Progenitor cell of endocrine pancreas (in vitro differentiated cells): ENCODE results near the gene TIMP2. TPM values are rescaled to one million over a fixed set of nuclear protein-coding genes. Genes with fewer than 3 reads are reported as not detected.
"Not testable (repeated sequence)": the region's sequence is repeated elsewhere in the genome, so short reads cannot be mapped to it uniquely, and the experiment has no call there.

Experiments
- DNase-seq: peaks from one replicate; pipeline ENCODE4 v3.0.0; 2021; ENCODE audit warnings: low spot score; ENCODE audit not compliant: unreplicated experiment
- H3K27ac Mint-ChIP-seq: 2 replicates; pipeline ENCODE4 v1.8.0; 2021; ENCODE audit warnings: mild to moderate bottlenecking, moderate library complexity, mixed read lengths
- H3K27me3 Mint-ChIP-seq: 2 replicates; pipeline ENCODE4 v1.8.0; 2021; ENCODE audit warnings: mixed read lengths
- H3K36me3 Mint-ChIP-seq: 2 replicates; pipeline ENCODE4 v1.8.0; 2022; ENCODE audit warnings: mixed read lengths; ENCODE audit not compliant: insufficient read depth
- H3K4me1 Mint-ChIP-seq: 2 replicates; pipeline ENCODE4 v1.8.0; 2021; ENCODE audit warnings: low read depth, mixed read lengths
- H3K4me3 Mint-ChIP-seq: 2 replicates; pipeline ENCODE4 v1.8.0; 2021; ENCODE audit warnings: low read depth, mild to moderate bottlenecking, moderate library complexity, mixed read lengths
- H3K9me3 Mint-ChIP-seq: 2 replicates; pipeline ENCODE4 v1.8.0; 2021; ENCODE audit warnings: low read depth, mixed read lengths
- total RNA-seq: library from RNA; stranded (reverse); gene quantifications from 2 replicates; pipeline ENCODE4 v1.2.1, GENCODE V29; 2021
- TF ChIP-seq, protein P1 (sequence below): fragments of 200-600 bp; sonication (generic); IDR thresholded peaks from one replicate; pipeline ENCODE4 v1.5.0; 2021; ENCODE audit warnings: antibody characterized with exemption, mild to moderate bottlenecking; ENCODE audit not compliant: unreplicated experiment

The TIMP2 gene
- total RNA-seq, 1 donor from 2014 or later, result 51.4 TPM

DNA sequence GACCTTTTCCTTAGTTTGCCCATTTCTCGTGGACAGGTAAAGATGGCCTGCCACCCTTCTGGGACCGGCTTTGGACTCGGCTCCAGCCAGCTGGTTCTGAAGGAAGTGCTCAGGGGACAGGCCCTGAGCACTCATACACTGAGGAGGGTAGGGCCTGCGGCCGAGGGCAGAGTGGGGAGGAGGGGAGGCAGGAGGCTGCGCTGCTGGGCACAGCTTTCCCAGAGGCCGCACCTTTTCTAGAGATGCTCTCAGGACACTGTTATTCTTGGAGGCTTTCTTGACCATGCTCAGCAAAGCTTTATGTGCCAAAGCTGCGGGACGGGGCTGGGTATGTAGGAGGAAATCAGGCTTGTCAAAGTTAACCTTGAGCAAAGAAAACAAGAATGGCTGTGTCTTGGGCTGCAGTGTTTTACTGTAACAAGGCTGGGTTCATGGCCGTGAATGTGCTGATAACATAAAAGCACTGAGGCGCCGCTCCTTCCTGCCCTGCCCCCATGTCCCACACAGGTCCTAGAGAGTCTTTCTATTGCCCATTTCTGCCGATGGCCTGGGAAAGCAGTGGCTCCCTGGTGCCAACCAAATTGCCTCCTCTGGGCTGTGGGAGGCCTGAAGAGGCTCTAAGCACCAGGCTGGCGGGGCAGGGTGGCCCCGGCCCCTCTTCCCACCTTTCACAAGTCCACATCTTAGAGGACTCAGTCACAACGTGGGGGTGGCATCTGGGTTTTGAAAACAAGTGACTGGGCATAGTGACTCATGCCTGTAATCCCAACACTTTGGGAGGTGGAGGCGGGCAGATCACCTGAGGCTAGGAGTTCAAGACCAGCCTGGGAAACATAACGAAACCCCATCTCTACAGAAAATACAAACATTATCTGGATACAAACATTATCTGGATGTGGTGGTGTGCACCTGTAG is 22.3 kb upstream of the TIMP2 start:
- no peak for DNase-seq
- Mint-ChIP-seq H3K9me3 (peaks cover 10% of the 10 kb centered on the region), H3K27ac (peak overlapping the region; percentile 59), H3K36me3 (no peaks in the 10 kb centered on the region), H3K27me3 (peaks cover 6% of the 10 kb centered on the region), H3K4me1 (peaks cover 11% of the 10 kb centered on the region), H3K4me3 (no peak overlapping the region)
- TF ChIP-seq, protein P1, sequence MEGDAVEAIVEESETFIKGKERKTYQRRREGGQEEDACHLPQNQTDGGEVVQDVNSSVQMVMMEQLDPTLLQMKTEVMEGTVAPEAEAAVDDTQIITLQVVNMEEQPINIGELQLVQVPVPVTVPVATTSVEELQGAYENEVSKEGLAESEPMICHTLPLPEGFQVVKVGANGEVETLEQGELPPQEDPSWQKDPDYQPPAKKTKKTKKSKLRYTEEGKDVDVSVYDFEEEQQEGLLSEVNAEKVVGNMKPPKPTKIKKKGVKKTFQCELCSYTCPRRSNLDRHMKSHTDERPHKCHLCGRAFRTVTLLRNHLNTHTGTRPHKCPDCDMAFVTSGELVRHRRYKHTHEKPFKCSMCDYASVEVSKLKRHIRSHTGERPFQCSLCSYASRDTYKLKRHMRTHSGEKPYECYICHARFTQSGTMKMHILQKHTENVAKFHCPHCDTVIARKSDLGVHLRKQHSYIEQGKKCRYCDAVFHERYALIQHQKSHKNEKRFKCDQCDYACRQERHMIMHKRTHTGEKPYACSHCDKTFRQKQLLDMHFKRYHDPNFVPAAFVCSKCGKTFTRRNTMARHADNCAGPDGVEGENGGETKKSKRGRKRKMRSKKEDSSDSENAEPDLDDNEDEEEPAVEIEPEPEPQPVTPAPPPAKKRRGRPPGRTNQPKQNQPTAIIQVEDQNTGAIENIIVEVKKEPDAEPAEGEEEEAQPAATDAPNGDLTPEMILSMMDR, result no peak

DNA sequence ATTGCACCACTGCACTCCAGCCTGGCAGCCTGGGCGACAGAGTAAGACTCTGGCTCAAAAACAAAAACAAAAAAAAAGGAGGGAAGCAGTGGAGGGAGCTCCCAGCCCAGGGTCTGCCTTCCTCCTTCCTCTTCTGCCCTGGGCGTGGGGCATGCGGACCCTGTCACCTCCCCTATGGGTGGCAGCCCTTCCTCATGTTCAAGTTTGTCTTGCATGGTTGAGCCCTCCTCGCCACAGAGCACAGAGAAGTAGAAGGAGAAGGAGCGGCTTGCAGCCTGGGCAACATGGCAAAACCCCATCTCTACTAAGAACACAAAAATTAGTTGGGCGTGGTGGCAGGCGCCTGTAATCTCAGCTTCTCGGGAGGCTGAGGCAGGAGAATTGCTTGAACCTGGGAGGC is 21.4 kb upstream of the TIMP2 start:
- Mint-ChIP-seq H3K4me1 (peaks cover 2% of the 10 kb centered on the region), H3K4me3 (no peak overlapping the region), H3K27me3 (peaks cover 6% of the 10 kb centered on the region), H3K36me3 (no peaks in the 10 kb centered on the region), H3K27ac (no peak overlapping the region), H3K9me3 (peaks cover 10% of the 10 kb centered on the region)
- no peak for DNase-seq
- TF ChIP-seq, protein P1, result no peak

DNA sequence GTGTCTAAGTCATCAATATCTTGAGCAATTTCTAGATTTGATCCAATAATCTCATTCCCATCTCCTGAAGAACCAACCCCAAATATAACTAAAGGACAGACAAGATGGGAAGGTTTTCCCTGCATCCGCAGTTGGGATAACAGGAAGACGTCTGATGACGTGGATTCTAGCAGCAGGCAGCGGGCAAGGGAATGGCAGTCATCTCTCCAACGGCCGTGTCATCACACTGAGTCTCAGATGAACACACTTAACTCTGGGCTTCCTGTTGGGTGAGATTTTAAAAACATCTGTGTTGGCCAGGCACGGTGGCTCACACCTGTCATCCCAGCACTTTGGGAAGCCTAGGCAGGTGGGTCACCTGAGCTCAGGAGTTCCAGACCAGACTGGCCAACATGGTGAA is 20.9 kb upstream of the TIMP2 start:
- no peak overlapping the region for H3K27ac Mint-ChIP-seq
- H3K9me3 Mint-ChIP-seq, result peaks cover 8% of the 10 kb centered on the region
- H3K4me3 Mint-ChIP-seq, result no peak overlapping the region
- peaks cover 2% of the 10 kb centered on the region for H3K4me1 Mint-ChIP-seq
- H3K36me3 Mint-ChIP-seq, result no peaks in the 10 kb centered on the region
- peaks cover 6% of the 10 kb centered on the region for H3K27me3 Mint-ChIP-seq
- TF ChIP-seq, protein P1, result no peak
- no peak for DNase-seq

DNA sequence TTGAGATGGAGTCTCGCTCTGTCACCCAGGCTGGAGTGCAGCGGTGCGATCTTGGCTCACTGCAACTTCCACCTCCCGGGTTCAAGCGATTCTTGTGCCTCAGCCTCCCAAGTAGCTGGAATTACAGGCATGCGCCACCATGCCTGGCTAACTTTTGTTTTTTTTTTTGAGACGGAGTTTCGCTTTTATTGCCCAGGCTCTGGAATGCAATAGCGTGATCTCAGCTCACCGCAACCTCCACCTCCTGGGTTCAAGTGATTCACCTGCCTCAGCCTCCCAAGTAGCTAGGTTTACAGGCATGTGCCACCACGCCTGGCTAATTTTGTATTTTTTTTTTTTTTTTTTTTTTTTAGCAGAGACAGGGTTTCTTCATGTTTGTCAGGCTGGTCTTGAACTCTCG is 20.3 kb upstream of the TIMP2 start:
- H3K9me3 Mint-ChIP-seq, H3K27me3 Mint-ChIP-seq, H3K27ac Mint-ChIP-seq, H3K4me3 Mint-ChIP-seq, DNase-seq, H3K4me1 Mint-ChIP-seq, H3K36me3 Mint-ChIP-seq: not testable (repeated sequence)

DNA sequence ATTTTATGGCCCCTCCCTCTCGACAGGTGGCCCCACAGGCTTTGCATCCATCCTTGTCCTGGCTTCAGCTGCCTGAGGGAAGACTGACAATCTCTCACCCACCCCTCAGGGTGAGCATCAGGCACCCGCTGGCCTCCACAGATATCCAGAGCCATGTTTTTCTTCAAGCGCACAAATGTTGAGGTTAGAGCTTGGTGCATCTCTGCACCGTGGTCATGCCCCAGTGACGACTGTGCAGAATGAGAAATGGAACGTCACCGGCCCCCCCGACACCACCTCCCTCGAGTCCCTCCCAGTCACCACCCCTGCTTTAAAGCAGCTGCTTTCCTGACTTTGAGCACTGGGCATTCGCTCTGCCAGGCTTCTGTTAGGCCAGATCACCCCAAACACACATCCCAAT is 19.8 kb upstream of the TIMP2 start:
- TF ChIP-seq, protein P1, result no peak
- DNase-seq, result no peak
- H3K9me3 Mint-ChIP-seq, result no peaks in the 10 kb centered on the region
- H3K27ac Mint-ChIP-seq, result no peak overlapping the region
- H3K36me3 Mint-ChIP-seq, result no peaks in the 10 kb centered on the region
- peaks cover 6% of the 10 kb centered on the region for H3K27me3 Mint-ChIP-seq
- H3K4me1 Mint-ChIP-seq, result peaks cover 2% of the 10 kb centered on the region
- no peak overlapping the region for H3K4me3 Mint-ChIP-seq

DNA sequence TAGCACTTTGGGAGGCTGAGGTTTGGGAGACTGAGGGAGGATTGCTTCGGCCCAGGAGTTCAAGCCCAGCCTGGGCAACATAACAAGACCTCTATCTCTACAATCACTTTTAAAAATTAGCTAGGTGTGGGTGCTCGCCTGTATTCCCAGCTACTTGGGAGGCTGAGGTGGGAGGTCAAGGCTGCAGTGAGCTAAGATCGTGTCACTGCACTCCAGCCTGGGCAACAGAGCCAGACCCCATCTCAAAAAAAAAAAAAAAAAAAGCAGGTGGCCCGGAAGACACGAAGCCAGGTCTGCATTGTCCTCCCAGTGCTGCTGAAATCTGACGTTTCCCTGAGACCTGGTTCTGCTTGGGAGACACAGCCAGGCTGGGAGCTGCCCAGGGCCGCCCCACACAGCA is 18.8 kb upstream of the TIMP2 start:
- TF ChIP-seq, protein P1, result no peak

More for the DNA sequence above, 18.8 kb upstream of the TIMP2 start:
- no peaks in the 10 kb centered on the region for H3K9me3 Mint-ChIP-seq
- no peak overlapping the region for H3K4me3 Mint-ChIP-seq
- peaks cover 2% of the 10 kb centered on the region for H3K4me1 Mint-ChIP-seq
- no peaks in the 10 kb centered on the region for H3K36me3 Mint-ChIP-seq
- peaks cover 6% of the 10 kb centered on the region for H3K27me3 Mint-ChIP-seq
- DNase-seq, result no peak
- no peak overlapping the region for H3K27ac Mint-ChIP-seq
